GM19463 (cell line): ENCODE data around the gene VSTM2L.
"Not testable (repeated sequence)": the region's sequence is repeated elsewhere in the genome, so short reads cannot be mapped to it uniquely, and the experiment has no call there.

Experiments
- ATAC-seq: cut with Tn5 transposase; IDR thresholded peaks from one replicate; pipeline ENCODE4 v1.9.1; 2021; ENCODE audit warnings: mild to moderate bottlenecking, moderate library complexity; ENCODE audit not compliant: unreplicated experiment

Gene VSTM2L, protein sequence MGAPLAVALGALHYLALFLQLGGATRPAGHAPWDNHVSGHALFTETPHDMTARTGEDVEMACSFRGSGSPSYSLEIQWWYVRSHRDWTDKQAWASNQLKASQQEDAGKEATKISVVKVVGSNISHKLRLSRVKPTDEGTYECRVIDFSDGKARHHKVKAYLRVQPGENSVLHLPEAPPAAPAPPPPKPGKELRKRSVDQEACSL

DNA sequence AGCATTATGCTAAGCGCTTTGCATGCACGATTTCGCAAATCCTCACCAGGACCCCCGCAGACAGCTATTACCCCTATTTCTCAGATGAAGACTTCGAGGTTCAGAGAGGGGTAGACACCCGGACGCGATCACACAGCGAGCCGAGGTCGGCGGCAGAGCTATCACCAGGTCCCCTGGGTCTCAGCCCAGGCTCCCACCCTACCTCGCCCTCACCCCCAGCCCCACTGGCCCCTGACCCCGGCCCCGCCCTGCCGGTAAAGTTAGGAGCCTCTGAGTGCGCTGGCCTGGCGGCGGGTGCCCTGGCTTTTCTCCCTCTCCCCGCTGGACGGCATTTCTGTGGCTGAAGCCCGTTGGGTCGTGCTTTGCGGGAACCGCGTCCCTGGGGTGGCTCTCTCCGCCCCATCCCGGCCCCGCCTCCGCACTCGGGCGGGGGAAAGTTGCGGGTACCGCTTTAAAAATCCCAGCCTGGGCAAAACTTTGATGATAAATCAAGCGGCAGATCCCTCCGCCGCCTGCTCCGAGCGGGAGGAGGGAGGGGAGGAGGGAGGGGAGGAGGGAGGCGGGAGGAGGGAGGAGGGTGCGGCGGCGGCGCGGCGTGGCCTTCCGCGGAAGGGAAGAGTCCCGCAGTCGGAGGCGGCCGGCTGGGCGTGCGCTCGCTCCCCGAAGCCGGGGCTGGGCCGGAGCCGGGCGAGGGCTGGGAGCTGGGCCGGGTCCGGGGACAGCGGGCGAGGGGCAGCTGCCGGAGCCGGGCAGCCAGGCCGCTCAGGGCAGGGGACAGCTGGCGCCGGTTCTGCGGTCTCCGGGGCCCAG, at the start of gene VSTM2L:
Gene VSTM2L (plus strand): TSS at position 624 of the 810 bp plus-strand sequence. CDS start 224 bp downstream, outside the sequence.
- no peak for ATAC-seq

DNA sequence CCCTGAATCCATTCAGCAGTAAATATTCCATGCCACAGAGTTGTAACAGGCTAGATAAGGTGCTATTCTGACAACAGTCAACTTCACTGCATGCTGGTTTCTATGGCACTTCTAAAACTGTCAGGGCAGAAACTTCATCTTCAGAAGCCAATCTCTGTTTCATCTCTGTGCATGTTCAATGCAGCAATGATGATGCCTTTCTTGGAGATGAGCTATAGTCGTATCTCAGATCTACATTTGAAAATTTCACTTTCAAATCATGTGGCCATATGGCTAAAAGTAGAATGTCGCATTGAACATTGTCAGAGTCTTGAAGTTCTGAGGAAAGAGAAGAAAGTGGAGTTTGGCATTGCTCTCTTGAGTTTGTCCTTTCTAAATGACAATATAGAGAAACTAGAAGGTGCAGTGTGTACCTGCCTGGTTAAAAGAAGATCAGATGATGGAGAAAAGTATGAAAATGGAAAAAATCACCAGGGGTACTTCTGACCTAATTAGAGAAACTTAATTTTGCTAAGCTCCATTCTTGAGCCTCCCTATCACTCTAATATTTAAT, 49.0 kb upstream of the VSTM2L start:
- ATAC-seq = no peak

DNA sequence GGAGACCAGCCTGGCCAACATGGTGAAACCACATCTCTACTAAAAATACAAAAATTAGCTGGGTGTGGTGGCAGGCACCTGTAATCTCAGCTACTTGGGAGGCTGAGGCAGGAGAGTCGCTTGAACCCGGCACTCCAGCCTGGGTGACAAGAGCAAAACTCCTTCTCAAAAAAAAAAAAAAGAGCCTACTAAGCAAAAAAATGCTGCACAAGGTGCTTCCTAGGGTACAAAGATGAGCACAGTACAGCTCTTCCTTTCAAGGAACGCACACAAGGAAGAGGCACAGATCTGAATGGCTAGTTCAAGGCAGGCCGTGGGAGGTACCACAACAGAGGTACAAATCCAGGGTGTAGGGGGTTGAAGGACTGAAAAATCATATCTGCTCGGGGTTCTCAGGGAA, 46.9 kb upstream of the VSTM2L start:
- ATAC-seq = not testable (repeated sequence)

DNA sequence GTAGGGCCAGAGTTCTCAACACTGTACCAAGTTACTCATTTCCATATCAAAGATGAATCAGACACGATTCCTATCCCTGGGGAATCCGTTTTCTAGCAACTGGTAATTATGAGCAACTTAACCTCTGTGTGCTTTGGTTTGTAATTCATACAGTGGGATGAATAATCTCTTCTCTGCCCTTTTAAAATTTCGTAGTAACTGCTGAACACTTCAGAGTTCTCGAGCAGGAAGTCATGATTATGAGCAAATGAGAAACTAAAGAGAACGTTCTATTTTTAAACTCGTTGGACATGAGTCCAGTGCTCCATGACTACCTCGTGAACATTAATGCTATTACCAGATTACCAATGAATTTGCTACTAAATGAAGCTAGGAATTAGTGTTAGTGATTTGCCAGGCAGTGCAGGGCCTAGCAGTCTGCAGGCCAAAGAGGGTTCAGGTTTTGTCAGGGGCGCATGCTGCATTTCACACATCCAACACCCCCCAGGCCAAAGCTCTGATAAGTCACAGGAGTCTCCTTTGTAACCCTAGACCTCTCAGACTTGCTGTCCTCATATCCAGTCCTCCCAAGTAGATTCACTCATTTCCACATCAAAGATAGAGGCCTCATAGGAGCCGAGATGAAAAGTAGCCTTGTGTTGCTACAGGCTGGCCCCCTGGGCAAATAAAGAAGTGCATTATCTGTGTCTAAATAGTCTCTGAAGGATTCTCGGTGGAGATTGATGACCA, 45.8 kb upstream of the VSTM2L start:
- ATAC-seq = no peak

DNA sequence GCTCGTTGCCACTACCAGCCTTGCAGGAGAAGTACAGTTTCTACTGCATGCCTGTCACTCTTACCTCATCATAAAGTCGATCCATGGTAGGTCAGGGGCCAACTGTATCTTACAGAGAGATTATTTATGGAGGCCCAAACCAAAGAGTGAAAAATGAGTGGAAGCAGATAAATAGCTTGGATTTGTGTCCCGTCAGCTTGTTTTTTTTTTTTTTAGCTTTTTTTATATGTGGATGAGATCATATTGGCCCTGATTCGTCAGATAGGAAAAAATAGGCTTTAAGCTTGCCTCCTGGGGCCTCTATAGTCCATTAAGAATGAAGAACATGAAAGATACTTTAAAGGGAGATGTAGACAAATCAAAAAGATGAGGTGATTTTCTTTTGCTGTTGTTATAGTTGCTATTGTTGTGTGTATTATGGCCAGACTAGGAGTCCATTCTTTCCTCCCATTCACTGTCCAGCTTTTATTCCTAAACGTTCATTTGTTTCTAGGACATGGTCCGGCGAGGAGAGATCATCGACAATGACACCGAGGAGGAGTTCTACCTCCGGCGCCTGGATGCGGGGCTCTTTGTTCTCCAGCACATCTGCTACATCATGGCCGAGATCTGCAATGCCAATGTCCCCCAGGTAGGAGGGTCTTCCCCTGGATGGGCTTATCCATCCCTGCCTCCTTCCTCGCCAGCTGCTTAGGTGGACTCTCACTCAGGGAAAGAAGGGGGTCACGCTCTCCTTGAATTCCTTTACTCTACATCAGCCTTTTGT, 43.3 kb upstream of the VSTM2L start:
- no peak for ATAC-seq

DNA sequence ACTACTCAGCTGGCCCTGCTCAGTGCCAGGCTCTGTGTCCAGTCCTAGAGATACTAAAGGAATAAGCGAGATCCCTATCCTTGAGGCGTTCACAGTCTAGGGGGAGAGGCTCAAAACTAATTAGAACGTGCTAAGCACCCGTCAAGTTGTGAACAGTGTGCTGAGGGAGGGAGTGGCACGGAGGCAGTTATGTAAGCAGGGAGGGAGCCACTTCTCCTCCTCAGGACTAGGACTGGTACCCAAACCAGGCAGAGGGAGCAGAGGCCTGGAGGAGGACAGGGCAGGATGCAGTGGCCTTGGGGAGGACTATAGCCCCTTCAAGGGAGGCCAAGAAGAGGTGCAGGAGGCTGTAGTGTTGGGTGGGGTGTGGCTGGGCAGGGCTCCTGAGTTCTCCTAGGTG, 39.6 kb upstream of the VSTM2L start:
- ATAC-seq = no peak

DNA sequence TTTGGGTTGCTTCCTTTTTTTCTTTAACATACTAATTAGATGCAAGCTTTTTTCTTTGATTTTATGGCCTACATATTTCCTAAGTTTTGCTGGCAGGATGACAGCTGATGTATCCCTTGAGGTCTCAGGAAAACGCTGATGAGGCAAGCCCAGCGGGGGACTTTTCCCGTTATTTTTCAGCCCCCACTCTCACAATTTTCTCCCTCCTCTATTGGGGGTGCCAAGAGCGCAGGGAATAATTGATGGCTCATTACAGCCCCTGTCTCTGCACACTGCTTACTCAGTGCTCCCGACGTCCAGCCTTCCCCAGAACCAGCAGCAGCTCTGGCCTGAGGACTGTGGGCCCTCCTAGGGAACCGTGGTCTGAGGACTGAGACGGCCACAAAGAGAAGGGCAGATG, 38.6 kb upstream of the VSTM2L start:
- ATAC-seq = no peak

DNA sequence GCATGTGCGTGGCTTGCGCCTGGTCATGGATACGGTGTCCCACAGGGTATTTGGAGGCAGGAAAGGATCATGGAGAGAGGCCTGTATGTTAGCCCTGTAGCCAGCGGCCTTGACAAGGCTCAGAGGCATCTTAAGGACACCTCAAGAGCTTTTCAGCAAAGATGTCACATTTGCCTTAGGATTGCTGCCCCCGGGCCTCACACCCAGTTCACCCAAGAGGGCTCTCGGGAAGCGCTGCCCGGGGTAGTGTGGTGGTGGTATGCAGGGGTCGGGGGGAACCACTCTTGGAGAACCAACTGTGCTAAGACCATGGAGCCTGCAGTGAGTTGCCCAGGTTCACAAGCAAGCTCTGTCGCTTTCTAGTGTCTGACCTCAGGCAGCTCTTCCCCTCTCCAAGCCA, 36.9 kb upstream of the VSTM2L start:
- no peak for ATAC-seq

DNA sequence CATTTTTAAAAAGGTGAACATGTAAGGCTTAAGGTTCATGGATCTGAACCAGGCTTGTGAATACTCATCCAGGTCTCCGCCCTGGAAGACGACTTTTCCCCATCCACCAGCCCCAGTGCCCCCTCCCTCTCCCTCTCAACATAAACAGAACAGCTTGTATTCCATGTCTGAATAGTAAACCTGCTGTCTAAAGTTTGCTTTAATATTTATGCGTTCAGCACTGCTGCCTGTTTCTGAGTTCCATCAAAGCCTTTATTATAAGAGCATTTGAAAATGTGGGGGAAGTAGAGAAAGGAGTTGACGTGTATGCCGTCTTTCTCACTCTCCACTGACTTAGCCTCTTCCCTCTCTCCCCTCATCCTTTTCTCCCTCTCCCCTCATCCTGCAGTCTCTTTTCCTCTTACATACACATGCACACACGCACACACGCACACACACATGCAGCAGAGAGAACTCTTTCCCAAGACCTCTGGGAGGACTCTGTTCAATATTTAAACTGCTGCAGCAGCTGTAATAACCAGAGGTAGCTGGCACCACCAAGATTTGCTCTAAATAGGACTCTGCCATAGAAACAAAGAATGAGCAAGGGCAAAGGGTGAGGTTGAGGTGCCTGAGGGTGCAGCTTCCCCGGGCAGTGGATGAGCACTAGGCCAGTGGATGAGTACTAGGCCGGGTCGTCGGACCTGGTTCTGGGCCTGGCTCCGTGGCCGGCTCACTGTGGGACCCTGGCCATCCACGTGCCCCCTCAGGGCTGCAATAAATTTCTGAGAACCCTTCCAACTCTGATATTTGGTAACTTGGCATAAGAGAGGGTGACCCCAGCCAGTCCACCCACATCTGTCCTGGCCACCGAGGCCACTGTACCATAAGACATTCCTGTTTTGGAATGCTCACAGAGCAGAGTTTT, 35.4 kb upstream of the VSTM2L start:
- no peak for ATAC-seq

DNA sequence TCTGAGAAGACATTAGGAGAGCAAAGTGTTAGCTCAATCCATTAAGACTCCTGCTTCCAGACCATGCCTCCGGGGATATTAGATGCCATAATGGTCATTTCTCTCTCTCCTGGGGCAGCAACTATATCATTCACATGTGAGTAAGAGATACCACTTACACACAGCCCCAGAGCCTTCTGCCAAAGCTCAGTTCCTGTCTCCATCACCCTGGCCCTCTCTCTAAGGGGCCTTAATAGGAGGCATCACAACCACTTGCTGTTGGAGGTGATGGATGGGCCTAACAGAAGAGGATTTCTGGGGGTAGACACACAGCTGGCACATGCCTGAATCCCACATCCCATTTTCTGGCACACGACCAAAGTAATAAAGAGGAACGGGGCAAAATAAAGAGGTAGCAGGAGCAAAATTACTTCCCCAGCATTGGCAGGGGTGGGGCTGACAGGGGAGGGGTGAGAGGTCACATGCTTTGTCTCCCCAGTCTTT, 34.0 kb upstream of the VSTM2L start:
- no peak for ATAC-seq

DNA sequence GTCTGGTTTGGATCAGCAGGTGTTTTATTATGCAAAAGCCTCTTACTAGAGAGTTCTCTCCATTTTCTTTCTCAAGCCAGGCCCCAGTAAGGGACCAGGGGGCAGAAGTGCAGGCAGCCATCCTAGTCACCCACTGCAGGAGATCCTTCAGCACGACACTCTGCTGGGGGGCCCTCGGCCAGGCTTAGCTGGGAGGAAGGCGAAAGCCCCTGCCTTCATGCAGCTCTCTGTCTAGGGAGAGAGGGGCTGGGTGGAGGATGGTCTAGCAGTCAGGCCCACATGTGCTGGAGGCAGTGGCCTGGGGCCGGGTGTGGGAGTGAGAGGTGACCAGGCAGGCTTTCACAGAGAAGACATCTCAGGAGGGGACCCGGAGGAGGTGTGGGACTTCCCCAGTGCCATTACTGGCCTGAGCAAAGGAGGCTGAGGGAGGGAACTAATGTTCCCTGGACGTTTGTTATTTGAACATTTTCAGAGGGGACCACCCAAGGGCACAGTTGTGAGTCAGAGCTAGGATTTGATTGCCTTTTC, 33.5 kb upstream of the VSTM2L start:
- no peak for ATAC-seq

DNA sequence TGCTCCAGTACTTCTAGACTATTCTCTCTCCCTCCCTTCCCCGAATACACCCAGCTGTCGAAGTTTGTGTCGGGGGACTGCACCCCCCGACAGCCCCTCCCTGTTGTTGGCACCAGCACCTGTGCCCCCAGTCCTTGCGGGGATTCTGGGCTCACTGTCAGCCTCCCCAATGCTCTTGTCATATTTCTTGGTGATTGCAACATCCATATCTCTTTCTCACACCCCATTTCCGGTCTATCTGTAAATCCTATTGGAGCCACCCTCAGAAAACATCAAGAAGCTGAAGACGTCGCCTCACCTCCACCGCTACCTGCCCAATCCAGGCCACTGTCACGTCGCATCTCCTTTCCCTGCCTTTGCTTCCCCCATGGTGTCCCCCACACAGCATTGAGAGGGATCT, 32.6 kb upstream of the VSTM2L start:
- no peak for ATAC-seq

DNA sequence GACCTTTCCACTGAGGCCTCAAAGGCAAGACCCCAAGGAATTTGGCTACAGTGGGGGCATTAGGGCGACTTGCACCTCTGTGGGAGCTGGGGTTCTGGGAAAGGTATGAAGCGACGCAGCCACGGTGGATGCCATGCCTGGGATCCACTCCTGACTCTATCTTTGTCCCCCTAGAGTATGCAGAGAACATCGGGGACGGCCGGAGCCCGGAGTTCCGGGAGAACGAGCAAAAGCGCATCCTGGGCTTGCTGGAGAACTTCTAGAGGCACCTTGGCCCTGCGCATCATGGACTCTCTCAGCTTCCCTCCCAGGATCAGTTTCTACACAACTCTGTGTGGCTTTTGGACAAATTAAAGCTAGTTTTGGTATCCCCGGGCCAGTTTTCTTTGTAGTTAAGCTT, 31.2 kb upstream of the VSTM2L start:
- no peak for ATAC-seq

DNA sequence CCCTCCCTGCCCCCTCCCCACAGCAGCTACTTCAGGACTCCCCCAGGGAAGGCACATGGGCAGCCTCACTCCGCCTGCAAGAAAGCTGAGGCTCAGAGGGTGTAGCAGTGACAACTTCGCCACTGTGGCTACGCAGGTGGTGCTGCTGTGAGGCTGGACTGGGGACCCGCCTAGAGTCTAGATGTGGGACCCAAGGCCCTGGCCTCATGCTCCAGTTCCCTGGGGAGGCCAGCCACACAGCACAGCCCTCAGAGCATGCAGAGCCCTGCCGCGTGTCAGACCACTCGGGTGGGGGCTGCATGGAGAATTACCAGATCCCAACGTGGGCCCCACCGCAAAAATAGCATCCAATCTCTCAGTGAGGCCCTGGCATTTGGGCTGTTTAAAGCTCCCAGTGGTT, 30.8 kb upstream of the VSTM2L start:
- no peak for ATAC-seq

DNA sequence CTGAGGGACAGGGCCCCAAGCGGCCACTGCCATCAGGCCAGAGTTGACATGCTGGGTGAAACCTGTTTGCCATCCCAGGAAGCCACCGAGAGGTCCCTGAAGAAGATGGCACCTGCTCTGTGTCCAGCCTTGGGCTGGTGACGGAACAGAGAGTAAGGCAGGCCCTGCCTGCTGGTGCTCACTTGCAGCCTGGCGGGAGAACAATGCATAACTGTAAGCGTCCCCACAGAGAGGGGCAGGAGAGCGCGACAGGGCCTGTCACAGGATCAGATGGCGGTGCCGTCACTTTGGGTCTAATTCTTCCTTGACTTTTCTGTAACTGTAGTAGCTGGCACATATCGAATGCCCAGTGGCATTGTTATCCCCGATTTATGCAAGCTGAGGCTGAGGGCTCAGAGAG, 29.0 kb upstream of the VSTM2L start:
- no peak for ATAC-seq

DNA sequence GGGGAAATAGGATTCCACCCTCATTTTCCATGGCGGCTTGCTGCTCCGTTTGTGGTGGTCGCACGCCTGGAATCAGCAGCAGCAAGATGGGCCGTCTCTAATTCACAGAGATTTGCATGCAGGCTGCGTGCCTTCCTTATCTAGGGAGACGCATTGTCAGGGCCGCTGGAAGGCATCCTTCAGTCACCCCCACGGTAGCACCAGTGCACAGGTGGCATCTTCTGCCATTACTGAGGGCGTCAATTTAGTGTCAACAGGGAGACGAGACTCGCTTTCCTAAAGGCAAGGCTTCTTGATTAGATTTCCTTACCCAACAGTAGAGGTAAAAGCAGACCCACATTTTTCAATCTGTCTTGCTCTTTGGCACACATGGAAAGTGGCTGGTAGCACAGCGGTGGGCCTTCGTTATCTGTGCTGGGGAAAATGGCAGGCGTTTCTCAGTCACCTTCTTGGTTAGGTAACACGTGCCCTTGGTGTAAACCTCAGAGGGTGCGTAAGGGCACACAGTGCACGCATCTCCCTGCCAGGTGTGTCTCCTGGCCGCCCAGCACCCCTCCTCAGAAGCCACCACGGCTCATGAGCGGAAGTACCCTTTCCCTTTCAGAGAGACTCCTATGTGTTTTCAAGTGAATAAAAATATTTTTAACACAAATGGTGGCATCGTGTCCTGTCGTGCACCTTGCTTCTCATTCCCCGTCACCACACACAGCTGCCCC, 27.3 kb upstream of the VSTM2L start:
- no peak for ATAC-seq

DNA sequence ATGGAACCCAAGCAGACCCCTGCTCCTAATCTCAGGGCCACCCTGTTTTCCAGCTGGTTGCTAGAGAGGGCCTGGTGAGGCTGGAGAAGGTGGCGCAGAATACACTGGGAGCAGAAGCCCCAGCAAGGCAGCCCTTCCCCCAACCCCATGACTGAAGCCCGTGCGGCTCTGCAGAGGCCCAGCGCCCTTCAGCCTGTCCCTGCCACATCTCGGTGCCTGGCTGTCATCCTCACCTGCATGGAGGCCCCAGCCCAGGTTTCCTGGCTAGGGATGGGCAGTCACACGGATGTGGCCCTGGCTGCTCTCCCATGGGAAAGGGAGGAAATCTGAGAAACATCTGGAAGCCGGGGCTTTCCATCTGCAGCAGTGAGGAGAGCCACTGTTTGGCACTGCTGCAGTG, 26.1 kb upstream of the VSTM2L start:
- ATAC-seq = no peak

DNA sequence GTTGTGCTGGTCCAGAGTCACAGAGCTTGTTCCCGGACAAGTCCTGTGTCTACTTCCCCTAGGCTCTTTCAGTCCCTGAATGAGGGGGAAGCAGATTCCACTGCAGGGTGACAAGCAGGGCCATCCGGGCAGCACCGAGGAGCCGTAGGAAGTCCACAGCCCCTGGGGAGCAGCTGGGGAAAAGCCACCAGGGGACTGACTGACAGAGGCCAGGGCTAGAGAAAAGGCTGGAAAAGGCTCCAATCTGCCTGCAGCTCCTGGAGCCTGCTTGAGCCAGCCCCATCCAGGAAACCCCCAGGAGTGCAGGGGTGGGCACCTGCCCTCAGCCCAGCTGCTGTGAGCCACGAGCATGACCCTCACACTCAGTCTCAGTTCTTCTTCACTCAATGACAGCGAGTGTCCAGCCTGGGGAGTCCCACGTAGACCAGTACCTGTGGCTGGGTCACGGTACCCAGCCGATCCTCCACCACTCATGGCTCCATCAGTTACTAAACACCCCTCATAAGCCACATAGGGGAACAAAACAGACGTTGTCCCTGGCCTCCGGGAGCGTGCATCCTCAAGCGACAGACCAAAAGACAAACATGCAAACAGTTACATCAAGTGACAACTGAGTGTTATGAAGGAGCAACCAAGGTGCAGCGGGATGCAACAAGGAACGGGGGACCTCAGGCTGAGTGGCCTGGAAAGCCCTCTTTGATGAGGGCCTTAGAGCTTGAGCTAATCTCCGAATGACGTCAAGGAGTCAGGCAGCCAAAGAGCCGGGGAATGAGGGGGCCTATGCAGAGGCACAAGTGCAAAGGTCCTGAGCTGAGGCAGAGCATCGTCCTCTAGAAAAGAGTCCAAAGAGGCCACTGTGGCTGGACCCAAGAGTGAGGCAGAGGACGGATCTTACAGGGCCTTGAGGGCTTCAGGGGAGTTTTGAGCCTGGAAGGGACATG, 24.8 kb upstream of the VSTM2L start:
- no peak for ATAC-seq
